HG03469 (cell line): ENCODE data around the gene TKT.
"Not testable (repeated sequence)": the region's sequence is repeated elsewhere in the genome, so short reads cannot be mapped to it uniquely, and the experiment has no call there.

ENCODE experiments used
- ATAC-seq: cut with Tn5 transposase; IDR thresholded peaks from one replicate; pipeline ENCODE4 v1.9.1; 2021; ENCODE audit warnings: mild to moderate bottlenecking, moderate library complexity, moderate number of reproducible peaks; ENCODE audit not compliant: unreplicated experiment

The TKT gene

GRCh38 chr3:53255775-53256703 is at the start of gene TKT:
TKT (minus strand) TSS chr3:53256022; CDS start chr3:53255942, 80 bp downstream.
- ATAC-seq = no peak

GRCh38 chr3:53303957-53304356 is 48.1 kb upstream of the TKT start:
- no peak for ATAC-seq

- ATAC-seq = no peak
Measured at GRCh38 chr3:53303549-53303948, 47.7 kb upstream of the TKT start.

- no peak for ATAC-seq
Measured at GRCh38 chr3:53300826-53301225, 45.0 kb upstream of the TKT start.

- ATAC-seq = not testable (repeated sequence)
Measured at GRCh38 chr3:53299611-53300023, 43.8 kb upstream of the TKT start.

- no peak for ATAC-seq
Measured at GRCh38 chr3:53295410-53295809, 39.6 kb upstream of the TKT start.

- ATAC-seq = no peak
Measured at GRCh38 chr3:53293867-53294266, 38.0 kb upstream of the TKT start.

GRCh38 chr3:53288214-53288613 is 32.4 kb upstream of the TKT start:
- ATAC-seq = no peak

GRCh38 chr3:53287131-53287629 is 31.4 kb upstream of the TKT start:
- no peak for ATAC-seq

GRCh38 chr3:53286727-53287126 is 30.9 kb upstream of the TKT start:
- no peak for ATAC-seq

GRCh38 chr3:53282581-53282980 is 26.8 kb upstream of the TKT start:
- ATAC-seq = no peak

- ATAC-seq = no peak
Measured at GRCh38 chr3:53278667-53279066, 22.8 kb upstream of the TKT start.

- ATAC-seq = no peak
Measured at GRCh38 chr3:53274938-53275605, 19.2 kb upstream of the TKT start.

GRCh38 chr3:53273146-53273670 is 17.4 kb upstream of the TKT start:
- ATAC-seq = no peak

- no peak for ATAC-seq
Measured at GRCh38 chr3:53269888-53270880, 14.4 kb upstream of the TKT start.

GRCh38 chr3:53269193-53269592 is 13.4 kb upstream of the TKT start:
- not testable (repeated sequence) for ATAC-seq

GRCh38 chr3:53267766-53268165 is 11.9 kb upstream of the TKT start:
- ATAC-seq = no peak

GRCh38 chr3:53264718-53265117 is 8.9 kb upstream of the TKT start:
- no peak for ATAC-seq

GRCh38 chr3:53263907-53264306 is 8.1 kb upstream of the TKT start:
- ATAC-seq = no peak

- ATAC-seq = no peak
Measured at GRCh38 chr3:53261712-53262111, 5.9 kb upstream of the TKT start.
